ENCODE measurements around the gene ZNF107. TPM values are rescaled to one million over a fixed set of nuclear protein-coding genes. Genes with fewer than 3 reads are reported as not detected.

ZNF107 gene
- 10 to 100 TPM in 3 of 5 donors, 1 to 10 TPM in 2; 8.0 to 16.5 (median 11.0) TPM for polyA plus RNA-seq (ENCODE audit: insufficient read depth in 1 of 5, insufficient read length in 5 of 5, low replicate concordance in 1 of 5)
- long read RNA-seq, donor 1, full-length matches to known transcripts: 2 of 2 reads
- long read RNA-seq, donor 1, partial matches to known transcripts: 0 of 2 reads
- long read RNA-seq, donor 1, other reads (novel, unspliced or antisense): 0 of 2 reads
- long read RNA-seq, donor 2, full-length matches to known transcripts: 4 of 4 reads
- long read RNA-seq, donor 2, partial matches to known transcripts: 0 of 4 reads
- long read RNA-seq, donor 2, other reads (novel, unspliced or antisense): 0 of 4 reads
- long read RNA-seq, donor 3, full-length matches to known transcripts: 4 of 4 reads
- long read RNA-seq, donor 3, partial matches to known transcripts: 0 of 4 reads
- long read RNA-seq, donor 3, other reads (novel, unspliced or antisense): 0 of 4 reads
- long read RNA-seq, donor 4, full-length matches to known transcripts: 1 of 1 reads
- long read RNA-seq, donor 4, partial matches to known transcripts: 0 of 1 reads
- long read RNA-seq, donor 4, other reads (novel, unspliced or antisense): 0 of 1 reads
- long read RNA-seq, donor 5, full-length matches to known transcripts: 2 of 2 reads
- long read RNA-seq, donor 5, partial matches to known transcripts: 0 of 2 reads
- long read RNA-seq, donor 5, other reads (novel, unspliced or antisense): 0 of 2 reads
- long read RNA-seq, donor 6, full-length matches to known transcripts: 3 of 3 reads
- long read RNA-seq, donor 6, partial matches to known transcripts: 0 of 3 reads
- long read RNA-seq, donor 6, other reads (novel, unspliced or antisense): 0 of 3 reads
- long read RNA-seq, donor 7, full-length matches to known transcripts: 2 of 2 reads
- long read RNA-seq, donor 7, partial matches to known transcripts: 0 of 2 reads
- long read RNA-seq, donor 7, other reads (novel, unspliced or antisense): 0 of 2 reads
- long read RNA-seq, donor 8, full-length matches to known transcripts: 2 of 2 reads
- long read RNA-seq, donor 8, partial matches to known transcripts: 0 of 2 reads
- long read RNA-seq, donor 8, other reads (novel, unspliced or antisense): 0 of 2 reads

DNA sequence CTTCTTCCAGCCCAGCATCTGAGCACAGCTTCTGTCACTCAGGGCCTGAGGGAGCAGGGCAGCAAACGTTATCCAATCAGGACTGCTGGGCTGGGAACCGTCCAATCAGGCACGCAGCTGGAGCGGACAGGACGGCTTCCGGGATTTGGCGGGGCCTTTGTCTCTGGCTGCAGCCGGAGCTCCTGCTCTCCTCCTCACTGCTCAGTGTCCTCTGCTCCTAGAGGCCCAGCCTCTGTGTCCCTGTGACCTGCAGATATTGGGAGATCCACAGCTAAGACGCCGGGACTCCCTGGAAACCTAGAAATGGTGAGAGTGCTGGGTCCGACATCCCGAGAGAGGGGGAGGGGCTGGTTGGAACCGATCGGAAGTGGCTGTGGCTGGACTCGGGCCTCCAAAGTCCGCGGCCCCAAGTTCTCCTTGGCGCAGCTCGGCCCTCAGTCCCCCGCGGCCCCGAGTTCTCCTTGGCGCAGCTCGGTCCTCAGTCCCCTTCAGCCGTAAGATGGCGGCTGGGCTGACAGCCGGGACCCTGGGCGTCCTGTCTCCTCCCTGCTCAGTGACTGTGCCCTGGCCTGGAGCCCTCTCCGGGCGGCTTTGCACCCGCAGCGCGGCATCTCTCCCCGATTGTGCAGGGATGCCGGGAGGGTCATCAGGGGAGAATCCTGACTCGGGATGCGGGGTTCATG is at the start of gene ZNF107:
Gene ZNF107, plus strand, starts transcription at position 154 of the 683 bp plus-strand sequence. Its CDS starts 150 bp downstream, at position 304.
- DNase-seq: peak; percentile 79 to 84

- DNase-seq: peak in 1 of 2 donors; percentile 2
Measured at GRCh38 chr7:64618785-64619456, 47.0 kb upstream of the ZNF107 start.

- DNase-seq: no peak
Measured at GRCh38 chr7:64619705-64620104, 46.2 kb upstream of the ZNF107 start.

DNA sequence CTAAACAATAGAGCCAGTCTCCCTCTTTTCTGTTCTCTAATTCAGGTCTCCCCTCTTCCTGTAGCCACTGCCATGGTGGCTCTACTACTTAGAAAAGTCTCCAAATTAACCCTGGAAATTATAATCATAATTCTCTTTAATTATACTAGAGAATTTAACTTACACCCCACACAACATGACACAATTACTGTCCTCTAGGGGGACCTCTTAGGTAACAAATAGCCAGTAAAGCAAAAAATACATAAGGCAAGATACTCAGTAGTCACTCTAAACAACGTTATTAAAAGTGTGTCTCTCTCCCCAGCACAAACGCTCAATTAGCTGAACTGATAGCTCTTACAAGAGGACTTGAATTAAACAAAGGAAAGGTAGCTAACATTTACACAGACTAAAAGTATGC is 44.3 kb upstream of the ZNF107 start:
- no peak for DNase-seq

- no peak for DNase-seq
Measured at GRCh38 chr7:64625114-64626082, 40.5 kb upstream of the ZNF107 start.

- no peak for DNase-seq
Measured at GRCh38 chr7:64626083-64626469, 39.9 kb upstream of the ZNF107 start.

GRCh38 chr7:64626557-64626956 is 39.4 kb upstream of the ZNF107 start:
- DNase-seq: no peak

DNA sequence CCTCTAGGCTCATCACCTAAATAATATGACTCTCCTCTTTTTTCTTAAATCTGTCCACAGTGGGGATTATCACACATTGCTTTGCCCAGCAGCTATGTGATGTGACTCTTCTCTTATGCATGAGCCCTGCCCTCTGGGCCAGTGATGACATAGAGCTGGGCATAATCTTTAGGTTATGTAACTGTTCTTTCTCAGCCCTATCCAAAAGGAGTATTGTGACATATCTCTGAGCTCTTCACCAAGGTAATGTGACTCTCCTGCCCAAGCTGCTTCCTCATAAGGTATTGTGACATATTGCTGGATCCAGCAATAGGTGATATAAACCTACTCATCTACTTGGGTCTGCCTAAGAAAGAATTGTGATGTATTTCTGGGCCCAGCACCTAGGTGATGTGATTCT is 37.7 kb upstream of the ZNF107 start:
- no peak for DNase-seq

- no peak for DNase-seq
Measured at GRCh38 chr7:64628721-64629120, 37.2 kb upstream of the ZNF107 start.

- no peak for DNase-seq
Measured at GRCh38 chr7:64630496-64630895, 35.4 kb upstream of the ZNF107 start.

- DNase-seq: no peak
Measured at GRCh38 chr7:64632029-64632428, 33.9 kb upstream of the ZNF107 start.

DNA sequence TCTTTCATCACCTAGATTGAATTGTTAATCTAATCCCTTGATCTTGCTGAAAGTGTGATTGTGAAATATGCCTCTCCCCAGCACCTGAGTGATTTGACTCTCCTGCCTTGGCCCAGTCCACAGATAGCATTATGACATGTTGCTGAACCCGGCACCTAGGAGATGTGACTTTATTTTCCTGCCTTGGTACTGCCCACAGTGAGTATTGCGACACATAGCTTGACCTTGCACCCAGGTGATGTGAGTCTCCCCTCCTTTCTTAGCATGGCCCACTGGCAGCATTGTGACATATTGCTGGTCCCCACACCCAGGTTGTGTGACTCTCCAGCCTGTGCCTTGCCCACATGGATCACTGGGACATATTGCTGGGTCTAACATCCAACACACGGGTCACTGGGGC is 32.5 kb upstream of the ZNF107 start:
- DNase-seq: no peak

GRCh38 chr7:64634406-64635062 is 31.4 kb upstream of the ZNF107 start:
- no peak for DNase-seq

DNA sequence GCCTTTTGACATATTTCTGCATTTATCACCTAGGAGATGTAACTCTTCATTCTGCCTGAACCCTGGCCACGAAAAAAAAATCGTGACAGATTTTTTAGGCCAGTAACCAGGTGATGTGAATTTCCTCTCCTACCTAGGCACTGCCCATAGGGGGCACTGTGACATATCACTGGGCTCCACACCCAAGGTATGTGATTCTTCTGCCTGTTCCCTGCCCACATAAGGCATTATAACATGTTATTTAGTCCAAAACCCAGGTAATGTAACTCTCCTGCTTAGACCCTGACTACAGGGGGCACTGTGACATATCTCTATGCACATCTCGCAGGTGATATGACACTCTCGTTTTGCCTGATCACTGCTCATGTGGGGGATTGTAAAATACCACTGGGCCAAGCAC is 29.5 kb upstream of the ZNF107 start:
- no peak for DNase-seq

DNA sequence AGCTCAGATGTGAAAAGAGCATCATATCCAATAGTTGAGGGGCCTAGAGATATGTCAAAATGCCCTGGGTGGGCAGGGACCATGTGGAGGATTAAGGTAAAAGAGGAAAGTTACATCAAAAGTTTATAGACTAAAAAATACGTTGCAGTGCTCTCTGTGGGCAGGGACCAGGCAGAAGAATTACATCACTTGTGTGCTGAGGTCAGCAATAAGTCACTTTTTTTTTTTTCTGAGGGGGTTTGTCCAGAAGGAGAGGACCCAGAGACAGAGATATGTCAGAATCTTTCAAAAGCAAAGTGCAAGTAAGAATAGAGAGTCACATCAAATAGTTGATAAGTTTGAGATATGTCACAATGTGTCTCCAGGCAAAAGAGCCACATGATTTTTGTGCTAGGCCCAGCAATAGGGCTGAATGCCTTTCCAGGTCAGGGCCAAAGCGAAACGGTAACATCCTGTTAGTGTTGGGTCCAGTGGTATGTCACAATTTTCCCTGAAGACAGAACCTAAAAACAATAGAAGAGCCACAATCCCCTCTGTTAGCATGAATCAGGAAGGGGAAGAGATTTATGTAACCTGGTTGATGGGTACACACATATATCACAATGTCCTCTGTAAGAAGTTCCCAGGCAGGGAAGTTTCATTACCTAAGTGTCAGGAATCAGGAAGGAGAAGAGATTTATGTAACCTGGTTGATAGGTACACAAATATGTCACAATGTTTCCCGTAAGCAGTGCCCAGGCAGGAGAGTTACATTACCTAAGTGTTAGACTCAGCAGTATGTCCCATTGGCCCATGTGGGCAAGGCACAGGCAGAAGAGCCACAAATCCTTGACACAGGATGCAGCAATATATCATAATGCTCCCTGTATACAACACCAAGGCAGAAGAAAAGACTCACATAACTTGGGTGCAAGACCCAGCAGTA is 28.1 kb upstream of the ZNF107 start:
- no peak for DNase-seq

DNA sequence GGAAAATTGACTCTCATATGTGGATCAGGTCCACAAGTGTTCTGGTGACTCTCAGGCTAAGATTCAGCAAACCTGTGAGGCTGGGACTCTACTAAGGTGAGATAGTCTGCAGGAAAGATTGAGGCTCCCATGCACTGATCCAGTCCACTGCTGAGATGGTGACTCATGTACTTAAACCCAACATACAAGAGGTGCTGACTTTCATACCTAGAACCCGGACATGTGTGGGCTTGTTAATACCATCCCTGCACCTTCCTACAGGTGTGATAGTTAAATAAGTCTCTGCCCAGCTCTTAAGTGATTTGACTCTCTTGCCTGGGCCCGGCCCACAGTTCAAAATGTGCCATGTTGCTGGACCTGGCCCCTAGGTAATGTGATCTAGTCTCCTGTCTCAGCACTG is 27.1 kb upstream of the ZNF107 start:
- DNase-seq: no peak

DNA sequence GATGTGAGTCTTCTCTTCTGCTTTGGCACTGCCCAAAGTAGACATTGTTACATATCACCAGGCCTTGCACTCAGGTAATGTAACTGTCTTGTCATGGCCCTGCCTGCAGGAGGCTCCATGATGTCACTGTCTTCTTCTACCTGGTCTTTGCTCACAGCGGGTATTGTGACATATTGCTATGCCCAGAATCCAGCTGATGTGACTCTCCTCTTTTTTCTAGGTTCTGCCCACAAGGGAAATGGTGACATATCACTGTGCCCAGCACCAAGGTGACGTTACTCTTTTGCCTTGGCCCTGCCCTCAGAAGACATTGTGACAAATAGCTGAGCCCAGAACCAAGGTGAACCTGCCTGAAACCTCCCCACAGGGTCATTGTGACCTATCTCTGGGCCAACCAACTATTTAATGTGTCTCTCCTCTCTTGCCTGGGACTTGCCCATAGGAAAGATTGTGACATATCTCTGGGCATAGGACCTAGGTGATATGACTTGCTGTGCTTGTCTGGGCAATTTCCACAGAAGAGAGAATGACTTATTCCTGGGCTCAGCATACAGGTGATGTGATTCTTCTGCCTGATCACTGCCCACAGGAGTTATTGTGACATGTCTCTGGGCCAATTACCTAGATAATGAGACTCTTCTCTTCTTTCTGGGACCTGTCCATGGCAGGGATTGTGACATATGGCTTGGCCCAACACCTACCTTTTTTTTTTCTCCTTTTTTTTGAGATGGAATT is 26.5 kb upstream of the ZNF107 start:
- DNase-seq: no peak

Data from right lung (tissue), 10 donors.